Endothelial cell of umbilical vein (primary cell): Measurements from ENCODE around the gene NCKAP5.

Experiments used
- CTCF ChIP-seq, 2 donors: IDR thresholded peaks; 1 replicate in 1 of 2; 2 replicates in 1 of 2; pipeline ENCODE4 v1.5.1; 2011; ENCODE audit warnings: low read length in 2 of 2, mild to moderate bottlenecking in 2 of 2, moderate library complexity in 2 of 2, control low read depth in 1 of 2, inconsistent platforms in 1 of 2, low read depth in 1 of 2; ENCODE audit not compliant: insufficient read depth in 1 of 2; ENCODE audit errors: extremely low read depth in 1 of 2
- FOS ChIP-seq: IDR thresholded peaks from 2 replicates; pipeline ENCODE4 v1.6.1; 2011; ENCODE audit warnings: mild to moderate bottlenecking, low read length, moderate library complexity, borderline replicate concordance; ENCODE audit not compliant: insufficient read depth
- GATA2 ChIP-seq: IDR thresholded peaks from 2 replicates; pipeline ENCODE4 v1.7.0; 2011; ENCODE audit warnings: low read depth, mild to moderate bottlenecking, moderate library complexity, mixed read lengths, low read length; ENCODE audit not compliant: insufficient read length, insufficient read depth
- MAX ChIP-seq: IDR thresholded peaks from 2 replicates; pipeline ENCODE4 v1.6.1; 2011; ENCODE audit not compliant: insufficient read depth, insufficient read length
- POLR2A ChIP-seq: IDR thresholded peaks from 2 replicates; pipeline ENCODE4 v1.6.1; 2012; ENCODE audit warnings: low read depth, mild to moderate bottlenecking, control low read depth, low read length
- POLR2AphosphoS5 ChIP-seq: IDR thresholded peaks from 2 replicates; pipeline ENCODE4 v1.6.1; 2012; ENCODE audit warnings: low read depth, mild to moderate bottlenecking, control low read depth, low read length, moderate library complexity; ENCODE audit not compliant: insufficient read depth

- TF ChIP-seq CTCF (IDR thresholded peaks at IDR 0.05; ENCODE audit: extremely low read depth in 1 of 2, insufficient read depth in 1 of 2, low read depth in 1 of 2, low read length in 2 of 2) (no peak), POLR2AphosphoS5 (no peak), FOS (no peak), MAX (no peak), GATA2 (no peak), POLR2A (no peak)
These were observed 708.7 kb downstream of the NCKAP5 start for GRCh38 chr2:132859590-132859989.
